Fibroblast of mammary gland (primary cell): ENCODE measurements around the gene NPDC1.

Experiments used
- DNase-seq: peaks from one replicate; pipeline ENCODE4 v3.0.0-alpha.2; 2010; ENCODE audit warnings: low read depth
- H3K4me3 ChIP-seq: 2 replicates; pipeline ENCODE4 v1.5.1; 2011; ENCODE audit warnings: low read depth, mild to moderate bottlenecking, low read length, moderate library complexity; ENCODE audit not compliant: control insufficient read depth
- TF ChIP-seq, protein P1 (sequence below): conservative IDR thresholded peaks from 2 replicates; pipeline ENCODE4 v1.5.1; 2011; ENCODE audit warnings: low read depth, low read length, inconsistent platforms; ENCODE audit not compliant: control insufficient read depth, insufficient read depth

The NPDC1 gene

DNA sequence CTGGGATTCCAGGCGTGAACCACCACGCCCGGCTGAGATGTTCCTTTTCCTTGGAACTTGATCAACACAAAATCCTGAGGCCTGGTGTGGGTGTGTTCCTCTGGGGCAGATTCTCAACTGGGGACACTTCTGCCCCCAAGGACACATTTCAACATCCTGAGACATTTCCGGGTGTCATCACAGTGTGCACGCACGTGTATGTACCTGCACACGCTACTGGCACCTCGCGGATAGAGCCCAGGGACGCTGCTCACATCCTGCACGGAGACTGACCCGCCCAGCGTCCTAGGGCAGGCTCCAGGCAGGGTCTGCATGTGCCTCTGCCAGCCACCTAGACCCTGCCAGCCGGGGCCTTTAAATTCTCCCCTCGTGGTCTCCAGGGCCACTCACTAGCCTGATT lies 16.4 kb upstream of the NPDC1 start:
- DNase-seq = no peak
- TF ChIP-seq, protein P1, sequence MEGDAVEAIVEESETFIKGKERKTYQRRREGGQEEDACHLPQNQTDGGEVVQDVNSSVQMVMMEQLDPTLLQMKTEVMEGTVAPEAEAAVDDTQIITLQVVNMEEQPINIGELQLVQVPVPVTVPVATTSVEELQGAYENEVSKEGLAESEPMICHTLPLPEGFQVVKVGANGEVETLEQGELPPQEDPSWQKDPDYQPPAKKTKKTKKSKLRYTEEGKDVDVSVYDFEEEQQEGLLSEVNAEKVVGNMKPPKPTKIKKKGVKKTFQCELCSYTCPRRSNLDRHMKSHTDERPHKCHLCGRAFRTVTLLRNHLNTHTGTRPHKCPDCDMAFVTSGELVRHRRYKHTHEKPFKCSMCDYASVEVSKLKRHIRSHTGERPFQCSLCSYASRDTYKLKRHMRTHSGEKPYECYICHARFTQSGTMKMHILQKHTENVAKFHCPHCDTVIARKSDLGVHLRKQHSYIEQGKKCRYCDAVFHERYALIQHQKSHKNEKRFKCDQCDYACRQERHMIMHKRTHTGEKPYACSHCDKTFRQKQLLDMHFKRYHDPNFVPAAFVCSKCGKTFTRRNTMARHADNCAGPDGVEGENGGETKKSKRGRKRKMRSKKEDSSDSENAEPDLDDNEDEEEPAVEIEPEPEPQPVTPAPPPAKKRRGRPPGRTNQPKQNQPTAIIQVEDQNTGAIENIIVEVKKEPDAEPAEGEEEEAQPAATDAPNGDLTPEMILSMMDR = no peak
- H3K4me3 ChIP-seq = no peak overlapping the region

DNA sequence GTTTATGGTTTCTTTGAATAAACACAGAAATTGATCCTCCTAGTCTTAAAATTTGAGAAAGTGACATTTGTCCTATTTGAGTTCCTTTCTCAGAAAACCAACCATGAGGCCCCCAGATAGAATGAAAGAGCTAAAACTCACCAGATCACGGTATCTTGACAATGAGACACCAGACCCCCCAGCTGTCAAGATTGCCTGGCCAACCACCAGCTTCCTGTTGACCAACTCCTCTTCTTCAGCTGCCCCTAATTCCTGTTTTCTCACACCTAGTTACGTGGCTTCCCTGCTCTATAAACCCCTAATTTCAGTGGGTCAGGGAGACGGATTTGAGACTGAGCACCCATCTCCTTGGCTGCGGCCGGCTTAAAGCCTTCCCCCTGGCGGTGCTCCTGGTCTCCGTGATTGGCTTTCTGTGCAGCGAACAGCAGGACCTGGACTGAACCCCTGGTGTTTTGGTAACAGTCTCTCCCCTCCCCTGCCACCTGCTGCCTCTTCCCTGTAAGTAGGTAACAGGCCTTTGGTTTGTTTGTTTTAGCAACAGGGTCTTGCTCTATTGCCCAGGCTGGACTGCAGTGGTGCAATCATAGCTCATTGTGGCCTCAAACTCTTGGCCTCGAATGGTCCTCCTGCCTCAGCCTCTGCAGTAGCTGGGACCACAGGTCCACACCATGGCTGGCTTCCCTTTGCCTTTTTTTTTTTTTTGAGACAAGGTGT lies 12.7 kb upstream of the NPDC1 start:
- TF ChIP-seq, protein P1 = no peak
- no peak for DNase-seq
- no peak overlapping the region for H3K4me3 ChIP-seq

DNA sequence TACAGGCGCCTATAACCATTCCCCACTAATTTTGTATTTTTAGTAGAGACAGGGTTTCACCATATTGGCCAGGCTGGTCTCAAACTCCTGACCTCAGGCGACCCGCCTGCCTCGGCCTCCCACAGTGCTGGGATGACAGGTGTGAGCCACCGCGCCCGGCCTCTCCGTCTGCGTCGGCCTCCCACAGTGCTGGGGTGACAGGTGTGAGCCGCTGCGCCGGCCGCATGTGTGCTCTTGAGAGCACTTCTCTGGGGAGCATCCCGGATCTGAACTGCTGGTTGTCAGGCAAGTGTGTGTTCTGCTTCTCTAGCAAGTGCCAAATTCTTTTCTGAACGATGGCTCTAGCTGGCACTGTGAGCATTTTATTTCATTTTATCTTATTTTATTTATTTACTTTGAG lies 11.6 kb upstream of the NPDC1 start:
- H3K4me3 ChIP-seq = no peak overlapping the region
- no peak for DNase-seq
- TF ChIP-seq, protein P1 = no peak

DNA sequence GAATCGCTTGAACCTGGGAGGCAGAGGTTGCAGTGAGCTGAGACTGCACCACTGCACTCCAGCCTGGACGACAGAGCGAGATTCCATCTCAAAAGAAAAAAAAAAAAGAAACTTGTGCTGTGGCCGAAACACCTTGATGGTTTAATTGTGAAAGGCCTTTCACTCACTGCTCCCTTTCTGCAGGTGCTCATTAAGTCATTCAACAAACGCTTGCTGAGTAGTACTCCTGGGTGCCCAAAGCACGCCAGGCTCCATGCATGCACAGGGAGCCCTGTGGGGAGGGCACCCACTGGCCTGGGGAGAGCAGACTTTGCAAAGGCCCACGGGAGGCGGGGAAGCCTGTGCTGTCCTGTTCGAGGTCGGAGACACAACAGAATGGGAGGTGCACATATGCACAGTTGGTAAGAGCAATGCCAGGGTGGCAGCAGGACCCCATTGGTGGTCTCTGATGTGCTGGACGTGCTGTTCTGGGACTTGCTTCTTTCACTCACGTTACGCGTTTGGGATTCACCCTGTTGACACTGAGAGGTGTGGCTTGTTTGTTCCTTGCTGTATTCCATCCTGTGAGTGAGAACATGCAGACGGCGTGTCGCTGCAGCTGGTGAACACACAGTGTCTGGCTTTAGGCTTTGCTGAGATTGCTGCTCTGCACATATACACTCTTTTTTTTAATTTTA lies 10.9 kb upstream of the NPDC1 start:
- no peak overlapping the region for H3K4me3 ChIP-seq
- TF ChIP-seq, protein P1 = no peak
- DNase-seq = no peak

DNA sequence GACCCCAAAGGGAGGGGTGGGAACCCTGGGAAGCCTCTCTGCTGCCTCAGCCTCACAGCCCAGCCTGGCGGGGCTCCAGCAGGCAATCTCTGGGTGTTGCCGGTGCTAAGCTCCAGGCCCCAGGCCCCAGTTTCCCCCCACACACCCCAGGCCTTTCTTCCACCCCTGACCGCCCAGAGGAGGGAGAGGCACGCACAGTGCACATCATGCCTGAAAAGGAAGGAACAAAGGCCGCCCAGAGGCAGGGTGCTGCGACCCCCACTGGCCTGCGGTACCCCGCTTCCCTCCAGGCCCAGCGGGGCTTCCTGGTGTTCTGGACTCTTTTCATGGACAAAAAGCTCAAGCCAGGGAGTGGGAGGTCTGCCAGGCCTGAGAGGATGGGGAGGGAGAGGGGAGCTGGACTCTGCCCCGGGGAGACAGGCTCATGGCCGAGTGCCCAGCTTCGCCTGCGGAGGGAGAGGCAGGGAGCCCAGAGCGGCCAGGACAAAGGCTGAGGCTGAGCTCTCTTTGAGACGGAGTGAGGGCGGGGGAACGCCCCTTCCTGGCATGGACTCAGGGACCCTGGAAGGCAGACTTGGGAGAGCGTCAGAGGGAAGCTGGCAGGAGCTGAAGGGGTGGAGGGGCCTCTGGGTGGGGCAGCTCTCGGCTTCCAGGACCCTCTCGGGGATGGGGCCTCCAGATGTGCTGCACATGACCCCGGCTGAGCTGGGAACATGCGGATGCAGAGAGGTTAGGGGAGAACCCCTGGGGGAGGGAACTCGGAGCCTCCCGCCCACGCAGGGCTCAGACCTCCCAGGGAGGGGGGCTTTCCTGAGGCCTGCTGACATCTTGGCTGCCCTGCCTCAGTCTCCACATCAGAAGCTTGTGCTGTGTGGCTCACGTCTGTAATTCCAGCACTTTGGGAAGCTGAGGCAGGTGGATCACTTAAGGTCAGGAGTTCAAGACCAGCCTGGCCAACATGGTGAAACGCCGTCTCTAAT lies 9.7 kb upstream of the NPDC1 start:
- no peak overlapping the region for H3K4me3 ChIP-seq
- TF ChIP-seq, protein P1 = no peak
- peak; percentile 71 for DNase-seq

DNA sequence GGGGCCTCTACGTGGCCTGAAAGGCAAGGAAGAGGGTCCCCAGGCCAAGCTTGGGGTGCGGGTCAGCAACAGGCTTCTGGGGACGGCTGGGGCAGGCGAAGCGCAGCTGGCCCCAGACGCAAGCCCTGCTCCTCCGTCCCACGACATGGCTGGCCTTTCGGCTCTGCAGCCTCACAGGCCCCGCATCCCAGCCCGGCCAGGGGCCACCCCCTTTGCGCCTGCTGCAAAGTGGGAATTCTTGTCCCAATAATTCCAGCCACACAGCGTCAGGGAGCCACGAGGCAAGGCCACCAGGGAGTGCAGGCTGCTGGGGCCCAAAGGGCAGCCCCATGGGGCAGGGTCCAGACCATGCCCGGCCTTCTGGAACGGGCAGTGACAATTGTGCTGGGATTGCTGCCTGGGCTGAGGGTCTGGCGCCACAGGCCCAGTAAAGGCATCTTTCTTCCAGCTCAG lies 9.0 kb upstream of the NPDC1 start:
- H3K4me3 ChIP-seq = no peak overlapping the region
- no peak for DNase-seq
- TF ChIP-seq, protein P1 = no peak
